ENCODE data around the gene GSS.

GRCh38 chr20:34956041-34956458 lies 444 bp upstream of the GSS start:
- TF ChIP-seq CTCF (conservative IDR thresholded peaks at IDR 0.05 in 1 of 2, IDR thresholded peaks at IDR 0.05 in 1 of 2; ENCODE audit: low read depth in 1 of 2, low read length in 2 of 2) (no peak), EZH2 (IDR thresholded peaks at IDR 0.05; ENCODE audit: low read length, missing control alignments) (no peak)
